H1 (cell line): ENCODE results near the gene MPP3. TPM values are rescaled to one million over a fixed set of nuclear protein-coding genes. Genes with fewer than 3 reads are reported as not detected.

Experiments used
- ASH2L ChIP-seq: fragments of 200-600, 300-600 bp; sonication (generic); IDR thresholded peaks from one replicate; pipeline ENCODE4 v1.7.1; 2017; ENCODE audit warnings: low read length
- BRCA1 ChIP-seq: IDR thresholded peaks from 2 replicates; pipeline ENCODE4 v1.6.1; 2012; ENCODE audit warnings: low read depth, low read length, improper control_type of control experiment
- CBX5 ChIP-seq: fragments of 300-800, 300-1000 bp; sonication (generic); IDR thresholded peaks from 2 replicates; pipeline ENCODE4 v1.7.1; 2016; ENCODE audit warnings: antibody characterized with exemption, low read length, low read depth
- CHD7 ChIP-seq: fragments of 300-600 bp; sonication (generic); IDR thresholded peaks from 2 replicates; pipeline ENCODE4 v1.7.1; 2012; ENCODE audit warnings: low read length, moderate library complexity, mild to moderate bottlenecking, inconsistent platforms; ENCODE audit not compliant: insufficient replicate concordance
- JUND ChIP-seq: IDR thresholded peaks from 2 replicates; pipeline ENCODE4 v1.6.1; 2011; ENCODE audit warnings: mild to moderate bottlenecking, improper control_type of control experiment, low read length
- KDM1A ChIP-seq: fragments of 200-600, 300-600 bp; sonication (generic); IDR thresholded peaks from 2 replicates; pipeline ENCODE4 v1.7.1; 2016; ENCODE audit warnings: mild to moderate bottlenecking, low read length, borderline replicate concordance
- MAX ChIP-seq: IDR thresholded peaks from 2 replicates; pipeline ENCODE4 v1.6.1; 2012; ENCODE audit warnings: inconsistent platforms
- NRF1 ChIP-seq: IDR thresholded peaks from 2 replicates; pipeline ENCODE4 v1.6.1; 2011; ENCODE audit warnings: mild to moderate bottlenecking, low read depth, low read length, improper control_type of control experiment
- RXRA ChIP-seq: IDR thresholded peaks from 2 replicates; pipeline ENCODE4 v1.6.1; 2011; ENCODE audit warnings: low read depth, mild to moderate bottlenecking, low read length, moderate library complexity; ENCODE audit not compliant: insufficient read depth
- SP2 ChIP-seq: IDR thresholded peaks from 2 replicates; pipeline ENCODE4 v1.6.1; 2012; ENCODE audit warnings: mild to moderate bottlenecking, low read length, inconsistent platforms
- USF2 ChIP-seq: IDR thresholded peaks from 2 replicates; pipeline ENCODE4 v1.6.1; 2011; ENCODE audit warnings: low read length, improper control_type of control experiment
- polyA plus RNA-seq, 7 experiments: library from polyadenylated mRNA; depleted of rRNA in 3 of 7; stranded (reverse) in 5 of 7; unstranded in 2 of 7; fragments of >200 nt in 5 of 7; fragments of 200-250 nt in 2 of 7; gene quantifications; 1 replicate in 5 of 7; 2 replicates in 1 of 7; 4 replicates in 1 of 7; pipeline versions ENCODE4 v1.2.1 to v1.2.3, GENCODE V29; 2011 to 2013; ENCODE audit warnings: missing spikeins in 2 of 7, mixed read lengths in 2 of 7
- total RNA-seq: library from RNA; stranded (reverse); fragmentation: NEBNext Ultra II Directional; extraction: Animal tissue kit (Norgen Biotek cat#: 25700); gene quantifications from 2 replicates; pipeline ENCODE4 v1.2.1, GENCODE V29; 2021

Gene MPP3
- total and polyA plus RNA-seq, 2 of the 8 experiments (the other 6 are each of a cell fraction or from before 2014, with no cell fraction given) = 3.1 to 6.1 TPM

GRCh38 chr17:43758086-43758485 lies 74.9 kb downstream of the MPP3 start (continued):
- TF ChIP-seq CHD7 (no peak), ASH2L (no peak), CBX5 (no peak), SP2 (no peak), NRF1 (no peak), MAX (no peak), BRCA1 (no peak), JUND (no peak), KDM1A (no peak), RXRA (no peak), USF2 (no peak)
